PFSK-1 (cell line): ENCODE data around the gene TTYH3.

Experiments used
- FOXP2 ChIP-seq: optimal IDR thresholded peaks from 2 replicates; pipeline ENCODE3; 2011; ENCODE audit warnings: borderline replicate concordance, control low read depth, inconsistent platforms; ENCODE audit not compliant: insufficient read depth; ENCODE audit errors: extremely low read length, extremely low read depth
- POLR2AphosphoS5 ChIP-seq: IDR thresholded peaks from 2 replicates; pipeline ENCODE4 v1.6.1; 2012; ENCODE audit warnings: low read depth, mild to moderate bottlenecking, control low read depth, low read length, moderate library complexity
- REST ChIP-seq, 2 experiments: IDR thresholded peaks; 2 replicates each; pipeline versions ENCODE4 v1.6.1 to v1.8.0; 2011 to 2012; ENCODE audit warnings: low read depth in 2 of 2, low read length in 2 of 2, control low read depth in 1 of 2, inconsistent platforms in 1 of 2, mild to moderate bottlenecking in 1 of 2, moderate library complexity in 1 of 2; ENCODE audit not compliant: insufficient read depth in 1 of 2
- SIN3A ChIP-seq: IDR thresholded peaks from 2 replicates; pipeline ENCODE4 v1.6.1; 2012; ENCODE audit warnings: mild to moderate bottlenecking, low read length, moderate library complexity, borderline replicate concordance; ENCODE audit not compliant: insufficient read depth
- TAF1 ChIP-seq: IDR thresholded peaks from 2 replicates; pipeline ENCODE4 v1.6.1; 2012; ENCODE audit warnings: low read length, control low read depth, borderline replicate concordance; ENCODE audit not compliant: insufficient read depth

GRCh38 chr7:2601907-2602306 is 29.9 kb upstream of the TTYH3 start:
- TF ChIP-seq REST (IDR thresholded peaks at IDR 0.05; ENCODE audit: insufficient read depth in 1 of 2, low read depth in 2 of 2, low read length in 2 of 2) (no peak), POLR2AphosphoS5 (no peak), FOXP2 (no peak), SIN3A (no peak), TAF1 (no peak)
